H9 (cell line): ENCODE measurements around the gene CD2BP2. TPM values are rescaled to one million over a fixed set of nuclear protein-coding genes. Genes with fewer than 3 reads are reported as not detected.

Experiments used
- DNase-seq: peaks from one replicate; pipeline ENCODE4 v3.0.0-alpha.2; 2017
- H2AFZ ChIP-seq: one replicate; pipeline ENCODE4 v1.6.1; 2013; ENCODE audit warnings: mild to moderate bottlenecking, low read length, control low read depth, moderate library complexity
- H2AK5ac ChIP-seq: 2 replicates; pipeline ENCODE4 v1.6.1; 2013; ENCODE audit warnings: low read length, control low read depth, mixed read lengths; ENCODE audit not compliant: insufficient read length
- H2BK120ac ChIP-seq: one replicate; pipeline ENCODE4 v1.6.1; 2013; ENCODE audit warnings: low read depth, mild to moderate bottlenecking, low read length, control low read depth, inconsistent platforms; ENCODE audit not compliant: poor library complexity, severe bottlenecking
- H2BK12ac ChIP-seq: 2 replicates; pipeline ENCODE4 v1.6.1; 2013; ENCODE audit warnings: low read length, control low read depth, mixed read lengths, low read depth; ENCODE audit not compliant: insufficient read length
- H2BK15ac ChIP-seq: 2 replicates; pipeline ENCODE4 v1.6.1; 2013; ENCODE audit warnings: low read depth, low read length, control low read depth
- H2BK20ac ChIP-seq: one replicate; pipeline ENCODE4 v1.6.1; 2013; ENCODE audit warnings: low read depth, mild to moderate bottlenecking, low read length, control low read depth, inconsistent platforms; ENCODE audit not compliant: poor library complexity, severe bottlenecking
- H2BK5ac ChIP-seq: 2 replicates; pipeline ENCODE4 v1.6.1; 2013; ENCODE audit warnings: low read length, control low read depth, mixed read lengths; ENCODE audit not compliant: insufficient read length
- H3K14ac ChIP-seq: 2 replicates; pipeline ENCODE4 v1.6.1; 2013; ENCODE audit warnings: low read length, control low read depth; ENCODE audit not compliant: insufficient read depth
- H3K18ac ChIP-seq: 2 replicates; pipeline ENCODE4 v1.6.1; 2013; ENCODE audit warnings: low read depth, mild to moderate bottlenecking, mixed read lengths, low read length, control low read depth; ENCODE audit not compliant: insufficient read length
- H3K23ac ChIP-seq: 2 replicates; pipeline ENCODE4 v1.6.1; 2013; ENCODE audit warnings: low read length, control low read depth, mixed read lengths, low read depth; ENCODE audit not compliant: insufficient read length
- H3K23me2 ChIP-seq: 2 replicates; pipeline ENCODE4 v1.6.1; 2013; ENCODE audit warnings: low read depth, mild to moderate bottlenecking, mixed read lengths, low read length, control low read depth; ENCODE audit not compliant: insufficient read length, poor library complexity, severe bottlenecking
- H3K27ac ChIP-seq: 2 replicates; pipeline ENCODE4 v1.5.1; 2013; ENCODE audit warnings: low read length, control low read depth, mixed read lengths, low read depth; ENCODE audit not compliant: insufficient read length
- H3K27me3 ChIP-seq: 2 replicates; pipeline ENCODE4 v1.6.1; 2013; ENCODE audit warnings: low read length, control low read depth, inconsistent platforms; ENCODE audit not compliant: insufficient read depth
- H3K4ac ChIP-seq: 2 replicates; pipeline ENCODE4 v1.6.1; 2013; ENCODE audit warnings: low read depth, mild to moderate bottlenecking, control low read depth, inconsistent platforms, low read length, moderate library complexity
- H3K4me1 ChIP-seq: 2 replicates; pipeline ENCODE4 v1.6.1; 2013; ENCODE audit warnings: low read length, control low read depth, inconsistent platforms; ENCODE audit not compliant: insufficient read depth
- H3K4me2 ChIP-seq: 2 replicates; pipeline ENCODE4 v1.6.1; 2013; ENCODE audit warnings: low read length, control low read depth, mixed read lengths; ENCODE audit not compliant: insufficient read length, insufficient read depth
- H3K56ac ChIP-seq: 2 replicates; pipeline ENCODE4 v1.6.1; 2013; ENCODE audit warnings: low read depth, mild to moderate bottlenecking, mixed read lengths, low read length, control low read depth; ENCODE audit not compliant: insufficient read length
- H3K79me1 ChIP-seq: 2 replicates; pipeline ENCODE4 v1.6.1; 2013; ENCODE audit warnings: low read depth, mild to moderate bottlenecking, moderate library complexity, low read length, control low read depth, inconsistent platforms; ENCODE audit not compliant: insufficient read depth, poor library complexity, severe bottlenecking
- H3K79me2 ChIP-seq: 2 replicates; pipeline ENCODE4 v1.6.1; 2013; ENCODE audit warnings: low read length, control low read depth, inconsistent platforms; ENCODE audit not compliant: insufficient read depth
- H3K9ac ChIP-seq: 2 replicates; pipeline ENCODE4 v1.6.1; 2013; ENCODE audit warnings: low read length, control low read depth, mixed read lengths; ENCODE audit not compliant: insufficient read length; ENCODE audit errors: extremely low read depth
- H3K9me3 ChIP-seq: one replicate; pipeline ENCODE4 v1.6.1; 2013; ENCODE audit warnings: low read depth, low read length, inconsistent platforms; ENCODE audit not compliant: control insufficient read depth
- H3T11ph ChIP-seq: one replicate; pipeline ENCODE4 v1.6.1; 2013; ENCODE audit warnings: mild to moderate bottlenecking, low read length, control low read depth, inconsistent platforms
- H4K20me1 ChIP-seq: one replicate; pipeline ENCODE4 v1.6.1; 2013; ENCODE audit not compliant: control insufficient read depth, insufficient read length, insufficient read depth
- H4K5ac ChIP-seq: 2 replicates; pipeline ENCODE4 v1.6.1; 2013; ENCODE audit warnings: low read depth, mild to moderate bottlenecking, mixed read lengths, low read length, control low read depth; ENCODE audit not compliant: insufficient read length
- H4K8ac ChIP-seq: replicated peaks from 2 replicates; pipeline ENCODE4 v1.6.1; 2013; ENCODE audit warnings: low read length, control low read depth, mixed read lengths, low read depth; ENCODE audit not compliant: insufficient read length
- H4K91ac ChIP-seq: 2 replicates; pipeline ENCODE4 v1.6.1; 2013; ENCODE audit warnings: low read depth, mild to moderate bottlenecking, moderate library complexity, mixed read lengths, low read length, control low read depth; ENCODE audit not compliant: insufficient read length
- H3K27ac Mint-ChIP-seq, 3 experiments: 2 replicates in 2 of 3; 3 replicates in 1 of 3; pipeline ENCODE4 v1.8.0; 2020 to 2021; ENCODE audit warnings: mixed read lengths in 3 of 3, mild to moderate bottlenecking in 1 of 3, moderate library complexity in 1 of 3
- H3K27me3 Mint-ChIP-seq: 2 replicates; pipeline ENCODE4 v1.8.0; 2021; ENCODE audit warnings: low read depth, mild to moderate bottlenecking, moderate library complexity, mixed read lengths
- H3K36me3 Mint-ChIP-seq, 3 experiments: 2 replicates in 2 of 3; 3 replicates in 1 of 3; pipeline ENCODE4 v1.8.0; 2020 to 2021; ENCODE audit warnings: low read depth in 3 of 3, mixed read lengths in 3 of 3; ENCODE audit not compliant: insufficient read depth in 1 of 3
- H3K4me1 Mint-ChIP-seq, 2 experiments: 2 replicates each; pipeline ENCODE4 v1.8.0; 2020; ENCODE audit warnings: mixed read lengths in 2 of 2
- H3K4me3 Mint-ChIP-seq, 2 experiments: 2 replicates in 1 of 2; 3 replicates in 1 of 2; pipeline ENCODE4 v1.8.0; 2020 to 2021; ENCODE audit warnings: mild to moderate bottlenecking in 2 of 2, mixed read lengths in 2 of 2, moderate library complexity in 1 of 2
- H3K9me3 Mint-ChIP-seq, 2 experiments: 2 replicates in 1 of 2; 3 replicates in 1 of 2; pipeline ENCODE4 v1.8.0; 2020; ENCODE audit warnings: mild to moderate bottlenecking in 2 of 2, mixed read lengths in 2 of 2, moderate library complexity in 1 of 2
- CTCF ChIP-seq: fragments of 200-600 bp; sonication (generic); conservative IDR thresholded peaks from 3 replicates; pipeline ENCODE4 v1.8.0; 2021; ENCODE audit warnings: antibody characterized with exemption, mild to moderate bottlenecking
- WGBS: extraction: QIAGEN DNeasy Blood & Tissue Kit; methylation state at CpG from one replicate; pipeline ENCODE4 v1.1.7; 2013; ENCODE audit warnings: missing lambda C conversion rate, low lambda C conversion rate, mixed read lengths; ENCODE audit not compliant: insufficient read length; ENCODE audit errors: extremely low coverage; 5-methylcytosine and 5-hydroxymethylcytosine counted together
- total RNA-seq: library from RNA; stranded (reverse); gene quantifications from 2 replicates; pipeline ENCODE4 v1.2.1, GENCODE V29; 2021

CD2BP2 gene
- total RNA-seq, 1 experiment from 2014 or later, result 90.1 TPM

- Histone ChIP-seq H3K4me1 (no peaks in the 10 kb centered on the region), H3K23me2 (peaks cover 13% of the 10 kb centered on the region), H4K91ac (no peak overlapping the region), H3K79me2 (peaks cover 3% of the 10 kb centered on the region; the same call in 1 of the 2 replicates), H3K56ac (no peak overlapping the region), H3K27ac (no peak overlapping the region), H2BK5ac (no peak overlapping the region), H3K14ac (no peak overlapping the region), H3K4me2 (no peak overlapping the region), H4K8ac (no peak overlapping the region), H2BK15ac (no peak overlapping the region), H3K18ac (no peak overlapping the region), H3K23ac (no peak overlapping the region), H3K79me1 (peaks cover 8% of the 10 kb centered on the region), H3K27me3 (no peaks in the 10 kb centered on the region), H3K9me3 (no peaks in the 10 kb centered on the region), H3K9ac (no peak overlapping the region), H2BK20ac (no peak overlapping the region), H3K4ac (no peak overlapping the region), H4K5ac (no peak overlapping the region), H2BK120ac (no peak overlapping the region), H4K20me1 (no peaks in the 10 kb centered on the region), H2AFZ (no peak overlapping the region), H3T11ph (no peak overlapping the region), H2AK5ac (no peak overlapping the region), H2BK12ac (no peak overlapping the region)
- H3K9me3 Mint-ChIP-seq, result 0 out of 5 replicates have a peak, but pooled peaks cover 0 to 2% of the 10 kb centered on the region in 2 experiments
- WGBS, result no CpG with 5 or more reads among the region's 37 CpGs
- H3K27ac Mint-ChIP-seq, result peak overlapping the region in 1 of 3 experiments; percentile 93; a peak in 2 of 7 replicates
- TF ChIP-seq CTCF, result no peak
- no peaks in the 10 kb centered on the region; the same call in 1 of the 2 replicates for H3K27me3 Mint-ChIP-seq
- H3K36me3 Mint-ChIP-seq, result peaks cover 19 to 56% (median 45%) of the 10 kb centered on the region in 3 experiments
- H3K4me3 Mint-ChIP-seq, result no peak overlapping the region
- H3K4me1 Mint-ChIP-seq, result peaks cover 23 to 36% of the 10 kb centered on the region in 2 experiments
- DNase-seq, result no peak
Observed at GRCh38 chr16:30357715-30358576, 2.8 kb upstream of the CD2BP2 start.
